Activated naive CD4-positive, alpha-beta T cell treated with anti-CD3 and anti-CD28 coated beads for 36 hours (primary cell): Measurements from ENCODE around the gene ZFR2. TPM values are rescaled to one million over a fixed set of nuclear protein-coding genes. Genes with fewer than 3 reads are reported as not detected.
A peak's percentile ranks its signal among the peaks of the same experiment; 100 is the strongest.

Source experiments
- CTCF ChIA-PET: fragments of 350-600 bp; sonication (Branson Sonifier 250); formaldehyde crosslinking; loops from one replicate; lab custom pipeline; 2021; ENCODE audit warnings: antibody characterized with exemption; lab: Charles Lee
- DNase-seq: peaks from one replicate; pipeline ENCODE4 v3.0.0-alpha.2; 2020
- H3K27ac Mint-ChIP-seq: one replicate; pipeline ENCODE4 v1.8.0; 2021; ENCODE audit warnings: mild to moderate bottlenecking, mixed read lengths
- H3K27me3 Mint-ChIP-seq: one replicate; pipeline ENCODE4 v1.8.0; 2021; ENCODE audit warnings: low read depth, mixed read lengths
- H3K36me3 Mint-ChIP-seq: one replicate; pipeline ENCODE4 v1.8.0; 2021; ENCODE audit warnings: low read depth, mixed read lengths
- H3K4me1 Mint-ChIP-seq: one replicate; pipeline ENCODE4 v1.8.0; 2021; ENCODE audit warnings: low read depth, mixed read lengths
- H3K4me3 Mint-ChIP-seq: one replicate; pipeline ENCODE4 v1.8.0; 2021; ENCODE audit warnings: mild to moderate bottlenecking, moderate library complexity, mixed read lengths
- H3K9me3 Mint-ChIP-seq: one replicate; pipeline ENCODE4 v1.8.0; 2021; ENCODE audit warnings: mixed read lengths
- intact Hi-C: fragments of 100-400 bp; cut with micrococcal nuclease; formaldehyde crosslinking; loops from one replicate; pipeline ENCODE4 v1.15.1; 2023
- total RNA-seq, 2 experiments: library from RNA; stranded (reverse); gene quantifications; one replicate each; pipeline ENCODE4 v1.2.3, GENCODE V29; 2021

The ZFR2 gene
- total RNA-seq, 2 experiments from 2014 or later: 0.27 TPM; not detected in 1

- CTCF ChIA-PET: interaction anchor here (1.1 kb wide), 1 partner anchor 21 kb away, joined by 3 read pairs; no protein-coding TSS in a partner anchor
- H3K36me3 Mint-ChIP-seq: no peaks in the 10 kb centered on the region
- intact Hi-C loops: no loop called here
- H3K4me1 Mint-ChIP-seq: no peaks in the 10 kb centered on the region
- no peak overlapping the region for H3K27ac Mint-ChIP-seq
- H3K27me3 Mint-ChIP-seq: no peaks in the 10 kb centered on the region
- DNase-seq: no peak
- H3K9me3 Mint-ChIP-seq: peaks cover under 1% of the 10 kb centered on the region
- H3K4me3 Mint-ChIP-seq: no peak overlapping the region
Measured at GRCh38 chr19:3842948-3843347, 25.9 kb downstream of the ZFR2 start.

- no peaks in the 10 kb centered on the region for H3K27me3 Mint-ChIP-seq
- no peaks in the 10 kb centered on the region for H3K36me3 Mint-ChIP-seq
- no peak overlapping the region for H3K4me3 Mint-ChIP-seq
- peaks cover 4% of the 10 kb centered on the region for H3K4me1 Mint-ChIP-seq
- no peak for DNase-seq
- CTCF ChIA-PET: interaction anchor here (0.6 kb wide), 1 partner anchor 93 kb away, joined by 3 read pairs; no protein-coding TSS in a partner anchor
- intact Hi-C loops: no loop called here
- H3K9me3 Mint-ChIP-seq: peaks cover 10% of the 10 kb centered on the region
- no peak overlapping the region for H3K27ac Mint-ChIP-seq
Measured at GRCh38 chr19:3840804-3841203, 28.0 kb downstream of the ZFR2 start.

- H3K27me3 Mint-ChIP-seq: no peaks in the 10 kb centered on the region
- no peak overlapping the region for H3K4me3 Mint-ChIP-seq
- H3K27ac Mint-ChIP-seq: no peak overlapping the region
- CTCF ChIA-PET: no interaction called here
- no peaks in the 10 kb centered on the region for H3K36me3 Mint-ChIP-seq
- no peak for DNase-seq
- peaks cover 10% of the 10 kb centered on the region for H3K9me3 Mint-ChIP-seq
- intact Hi-C loops: no loop called here
- peaks cover 4% of the 10 kb centered on the region for H3K4me1 Mint-ChIP-seq
Measured at GRCh38 chr19:3839941-3840340, 28.9 kb downstream of the ZFR2 start.

- H3K27ac Mint-ChIP-seq: peak overlapping the region; percentile 59
- CTCF ChIA-PET: no interaction called here
- H3K4me3 Mint-ChIP-seq: no peak overlapping the region
- no peaks in the 10 kb centered on the region for H3K27me3 Mint-ChIP-seq
- H3K9me3 Mint-ChIP-seq: peaks cover 10% of the 10 kb centered on the region
- DNase-seq: no peak
- intact Hi-C loops: no loop called here
- peaks cover 4% of the 10 kb centered on the region for H3K4me1 Mint-ChIP-seq
- no peaks in the 10 kb centered on the region for H3K36me3 Mint-ChIP-seq
Measured at GRCh38 chr19:3838661-3839060, 30.2 kb downstream of the ZFR2 start.

GRCh38 chr19:3837922-3838321, 30.9 kb downstream of the ZFR2 start:
- Mint-ChIP-seq H3K4me3 (no peak overlapping the region), H3K27me3 (no peaks in the 10 kb centered on the region), H3K4me1 (peaks cover 4% of the 10 kb centered on the region), H3K27ac (no peak overlapping the region), H3K9me3 (peaks cover 10% of the 10 kb centered on the region), H3K36me3 (no peaks in the 10 kb centered on the region)
- intact Hi-C loops: no loop called here
- DNase-seq: no peak
- CTCF ChIA-PET: no interaction called here

GRCh38 chr19:3837332-3837731, 31.5 kb downstream of the ZFR2 start:
- peaks cover 10% of the 10 kb centered on the region for H3K9me3 Mint-ChIP-seq
- intact Hi-C loops: no loop called here
- CTCF ChIA-PET: no interaction called here
- no peak for DNase-seq
- H3K27me3 Mint-ChIP-seq: no peaks in the 10 kb centered on the region
- no peak overlapping the region for H3K4me3 Mint-ChIP-seq
- no peaks in the 10 kb centered on the region for H3K36me3 Mint-ChIP-seq
- peaks cover 4% of the 10 kb centered on the region for H3K4me1 Mint-ChIP-seq
- H3K27ac Mint-ChIP-seq: no peak overlapping the region

GRCh38 chr19:3836887-3837286, 32.0 kb downstream of the ZFR2 start:
- Mint-ChIP-seq H3K4me1 (peaks cover 4% of the 10 kb centered on the region), H3K36me3 (no peaks in the 10 kb centered on the region), H3K4me3 (no peak overlapping the region), H3K27ac (no peak overlapping the region), H3K27me3 (no peaks in the 10 kb centered on the region), H3K9me3 (peaks cover 10% of the 10 kb centered on the region)
- DNase-seq: no peak
- CTCF ChIA-PET: no interaction called here
- intact Hi-C loops: no loop called here

GRCh38 chr19:3835055-3835435, 33.8 kb downstream of the ZFR2 start:
- Mint-ChIP-seq H3K36me3 (no peaks in the 10 kb centered on the region), H3K27me3 (no peaks in the 10 kb centered on the region), H3K27ac (no peak overlapping the region), H3K4me3 (no peak overlapping the region), H3K9me3 (peaks cover 10% of the 10 kb centered on the region), H3K4me1 (peaks cover 4% of the 10 kb centered on the region)
- DNase-seq: no peak
- intact Hi-C loops: no loop called here
- CTCF ChIA-PET: interaction anchor here (0.8 to 1.2 kb wide), 2 partner anchors 8 to 14 kb away, joined by 3 to 4 read pairs; no protein-coding TSS in a partner anchor

GRCh38 chr19:3834349-3835054, 34.3 kb downstream of the ZFR2 start:
- Mint-ChIP-seq H3K9me3 (peaks cover 10% of the 10 kb centered on the region), H3K4me1 (peaks cover 4% of the 10 kb centered on the region), H3K4me3 (no peak overlapping the region), H3K27ac (no peak overlapping the region), H3K27me3 (no peaks in the 10 kb centered on the region), H3K36me3 (no peaks in the 10 kb centered on the region)
- no peak for DNase-seq
- CTCF ChIA-PET: no interaction called here
- intact Hi-C loops: no loop called here

GRCh38 chr19:3833578-3834348, 35.1 kb downstream of the ZFR2 start:
- DNase-seq: no peak
- Mint-ChIP-seq H3K4me3 (no peak overlapping the region), H3K36me3 (no peaks in the 10 kb centered on the region), H3K4me1 (peaks cover 4% of the 10 kb centered on the region), H3K9me3 (peaks cover 10% of the 10 kb centered on the region), H3K27ac (no peak overlapping the region), H3K27me3 (no peaks in the 10 kb centered on the region)
- intact Hi-C loops: no loop called here
- CTCF ChIA-PET: no interaction called here

- CTCF ChIA-PET: interaction anchor here (0.5 kb wide), 1 partner anchor 8 kb away, joined by 3 read pairs; no protein-coding TSS in a partner anchor
- Mint-ChIP-seq H3K27ac (no peak overlapping the region), H3K9me3 (no peaks in the 10 kb centered on the region), H3K27me3 (no peaks in the 10 kb centered on the region), H3K4me1 (peaks cover under 1% of the 10 kb centered on the region), H3K36me3 (no peaks in the 10 kb centered on the region), H3K4me3 (no peak overlapping the region)
- DNase-seq: no peak
- intact Hi-C loops: no loop called here
Measured at GRCh38 chr19:3832001-3832400, 36.8 kb downstream of the ZFR2 start.

GRCh38 chr19:3831601-3832000, 37.2 kb downstream of the ZFR2 start:
- Mint-ChIP-seq H3K9me3 (no peaks in the 10 kb centered on the region), H3K27ac (no peak overlapping the region), H3K27me3 (no peaks in the 10 kb centered on the region), H3K4me3 (no peak overlapping the region), H3K36me3 (no peaks in the 10 kb centered on the region), H3K4me1 (no peaks in the 10 kb centered on the region)
- CTCF ChIA-PET: no interaction called here
- intact Hi-C loops: no loop called here
- no peak for DNase-seq
